CD4-positive, alpha-beta T cell treated with Interleukin-15 for 4 hours (primary cell): ENCODE measurements around the gene DSCAML1.

ENCODE experiments used
- DNase-seq: peaks from one replicate; pipeline ENCODE4 v3.0.0-alpha.2; 2020; ENCODE audit warnings: low spot score

Gene DSCAML1

GRCh38 chr11:117693344-117693743 is 103.7 kb downstream of the DSCAML1 start:
- no peak for DNase-seq

- DNase-seq: no peak
These were observed 105.5 kb downstream of the DSCAML1 start for GRCh38 chr11:117691516-117691915.

GRCh38 chr11:117691218-117691514 is 105.8 kb downstream of the DSCAML1 start:
- no peak for DNase-seq

- DNase-seq: no peak
These were observed 106.4 kb downstream of the DSCAML1 start for GRCh38 chr11:117690484-117691217.

- no peak for DNase-seq
These were observed 108.7 kb downstream of the DSCAML1 start for GRCh38 chr11:117688255-117688797.

GRCh38 chr11:117687776-117688175 is 109.2 kb downstream of the DSCAML1 start:
- no peak for DNase-seq

GRCh38 chr11:117686711-117687110 is 110.3 kb downstream of the DSCAML1 start:
- DNase-seq: no peak

GRCh38 chr11:117685566-117685965 is 111.5 kb downstream of the DSCAML1 start:
- no peak for DNase-seq

- no peak for DNase-seq
These were observed 112.3 kb downstream of the DSCAML1 start for GRCh38 chr11:117684731-117685130.

GRCh38 chr11:117684111-117684510 is 112.9 kb downstream of the DSCAML1 start:
- DNase-seq: no peak

GRCh38 chr11:117681438-117681837 is 115.6 kb downstream of the DSCAML1 start:
- no peak for DNase-seq

- DNase-seq: no peak
These were observed 117.6 kb downstream of the DSCAML1 start for GRCh38 chr11:117679461-117679860.

- DNase-seq: no peak
These were observed 118.2 kb downstream of the DSCAML1 start for GRCh38 chr11:117678658-117679406.

GRCh38 chr11:117677729-117678310 is 119.2 kb downstream of the DSCAML1 start:
- no peak for DNase-seq

- DNase-seq: no peak
These were observed 120.5 kb downstream of the DSCAML1 start for GRCh38 chr11:117676501-117676900.

GRCh38 chr11:117673602-117674001 is 123.4 kb downstream of the DSCAML1 start:
- DNase-seq: no peak

GRCh38 chr11:117671370-117671769 is 125.6 kb downstream of the DSCAML1 start:
- no peak for DNase-seq

GRCh38 chr11:117670924-117671323 is 126.1 kb downstream of the DSCAML1 start:
- DNase-seq: no peak

- DNase-seq: no peak
These were observed 126.6 kb downstream of the DSCAML1 start for GRCh38 chr11:117670443-117670842.

- DNase-seq: no peak
These were observed 127.4 kb downstream of the DSCAML1 start for GRCh38 chr11:117669616-117670015.

GRCh38 chr11:117669062-117669461 is 128.0 kb downstream of the DSCAML1 start:
- no peak for DNase-seq

- no peak for DNase-seq
These were observed 128.7 kb downstream of the DSCAML1 start for GRCh38 chr11:117668321-117668751.

GRCh38 chr11:117664897-117665296 is 132.1 kb downstream of the DSCAML1 start:
- DNase-seq: no peak
